ENCODE measurements around the gene FKBP7.

DNA sequence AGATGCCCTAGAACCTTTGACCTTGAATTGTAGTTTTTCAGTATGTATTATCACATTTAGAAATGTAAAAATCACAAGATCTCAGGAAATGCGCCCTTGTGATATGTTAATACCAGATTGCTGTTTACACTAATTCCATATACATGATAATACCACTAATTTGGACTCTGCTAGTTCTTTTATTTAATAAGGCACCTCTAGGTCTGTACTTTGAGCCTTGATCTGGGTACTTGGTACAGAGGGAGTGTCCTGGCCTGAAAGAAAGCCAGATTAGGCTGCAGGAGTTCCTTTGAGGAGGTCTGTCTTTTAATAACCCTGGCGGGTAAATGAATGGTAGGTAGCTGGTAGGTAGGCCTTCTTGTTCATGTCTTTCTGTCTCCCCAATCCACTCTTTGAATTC, 28.1 kb upstream of the FKBP7 start:
- TF ChIP-seq, protein P1, sequence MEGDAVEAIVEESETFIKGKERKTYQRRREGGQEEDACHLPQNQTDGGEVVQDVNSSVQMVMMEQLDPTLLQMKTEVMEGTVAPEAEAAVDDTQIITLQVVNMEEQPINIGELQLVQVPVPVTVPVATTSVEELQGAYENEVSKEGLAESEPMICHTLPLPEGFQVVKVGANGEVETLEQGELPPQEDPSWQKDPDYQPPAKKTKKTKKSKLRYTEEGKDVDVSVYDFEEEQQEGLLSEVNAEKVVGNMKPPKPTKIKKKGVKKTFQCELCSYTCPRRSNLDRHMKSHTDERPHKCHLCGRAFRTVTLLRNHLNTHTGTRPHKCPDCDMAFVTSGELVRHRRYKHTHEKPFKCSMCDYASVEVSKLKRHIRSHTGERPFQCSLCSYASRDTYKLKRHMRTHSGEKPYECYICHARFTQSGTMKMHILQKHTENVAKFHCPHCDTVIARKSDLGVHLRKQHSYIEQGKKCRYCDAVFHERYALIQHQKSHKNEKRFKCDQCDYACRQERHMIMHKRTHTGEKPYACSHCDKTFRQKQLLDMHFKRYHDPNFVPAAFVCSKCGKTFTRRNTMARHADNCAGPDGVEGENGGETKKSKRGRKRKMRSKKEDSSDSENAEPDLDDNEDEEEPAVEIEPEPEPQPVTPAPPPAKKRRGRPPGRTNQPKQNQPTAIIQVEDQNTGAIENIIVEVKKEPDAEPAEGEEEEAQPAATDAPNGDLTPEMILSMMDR (IDR thresholded peaks at IDR 0.05): no peak
- TF ChIP-seq POLR2AphosphoS5 (IDR thresholded peaks at IDR 0.05): no peak
